Astrocyte of the cerebellum (primary cell): ENCODE data around the gene DAW1.

Experiments
- DNase-seq: peaks from one replicate; pipeline ENCODE4 v3.0.0-alpha.2; 2011; ENCODE audit warnings: low read depth
- H3K4me3 ChIP-seq: 2 replicates; pipeline ENCODE4 v1.5.1; 2011; ENCODE audit warnings: mild to moderate bottlenecking, low read depth, low read length, moderate library complexity
- CTCF ChIP-seq: IDR thresholded peaks from 2 replicates; pipeline ENCODE4 v1.5.1; 2012; ENCODE audit warnings: low read length, low read depth, moderate library complexity, mild to moderate bottlenecking; ENCODE audit errors: missing control alignments
- in situ Hi-C: cut with HindIII; loops from 2 replicates; pipeline ENCODE4 v1.10.0; 2017; ENCODE audit warnings: low sequenced_read_pairs

Gene DAW1

GRCh38 chr2:227856697-227857096, 14.7 kb upstream of the DAW1 start:
- no peak for TF ChIP-seq CTCF
- in situ Hi-C loops = no loop called here
- DNase-seq = no peak

GRCh38 chr2:227860221-227860641, 11.2 kb upstream of the DAW1 start:
- TF ChIP-seq CTCF = no peak
- in situ Hi-C loops = no loop called here
- no peak overlapping the region for H3K4me3 ChIP-seq
- no peak for DNase-seq

More at GRCh38 chr2:227856697-227857096, 14.7 kb upstream of the DAW1 start:
- H3K4me3 ChIP-seq = no peak overlapping the region

- no peak for DNase-seq
- TF ChIP-seq CTCF = no peak
- no peak overlapping the region for H3K4me3 ChIP-seq
- in situ Hi-C loops = no loop called here
Measured at GRCh38 chr2:227861011-227861410, 10.4 kb upstream of the DAW1 start.

- DNase-seq = peak; percentile 45
- H3K4me3 ChIP-seq = no peak overlapping the region
- TF ChIP-seq CTCF = peak; percentile 50
- in situ Hi-C loops = no loop called here
Measured at GRCh38 chr2:227862227-227862740, 9.1 kb upstream of the DAW1 start.

- no peak for DNase-seq
- TF ChIP-seq CTCF = peak; percentile 4
- no peak overlapping the region for H3K4me3 ChIP-seq
- in situ Hi-C loops = no loop called here
Measured at GRCh38 chr2:227862741-227863588, 8.5 kb upstream of the DAW1 start.

- in situ Hi-C loops = no loop called here
- no peak overlapping the region for H3K4me3 ChIP-seq
- no peak for TF ChIP-seq CTCF
- no peak for DNase-seq
Measured at GRCh38 chr2:227864161-227864756, 7.2 kb upstream of the DAW1 start.
